DND-41 (cell line): Measurements from ENCODE around the gene RPS16.

Source experiments
- ATAC-seq: fragments of 200-7000 bp; cut with Tn5 transposase; 3 replicates; pipeline ENCODE4 v1.9.1; 2021; ENCODE audit warnings: low read depth; ENCODE audit not compliant: insufficient read depth
- DNase-seq: peaks from one replicate; pipeline ENCODE4 v3.0.0-alpha.2; 2020
- H2AFZ ChIP-seq: 2 replicates; pipeline ENCODE4 v1.6.0; 2012; ENCODE audit warnings: low read depth, low read length
- H3K27ac ChIP-seq: 2 replicates; pipeline ENCODE4 v1.5.1; 2012; ENCODE audit warnings: low read length, inconsistent platforms
- H3K27me3 ChIP-seq: fragments of 200-600 bp; sonication (generic); 2 replicates; pipeline ENCODE4 v1.6.0; 2012; ENCODE audit warnings: low read length, mild to moderate bottlenecking, inconsistent platforms; ENCODE audit not compliant: insufficient read depth, poor library complexity
- H3K36me3 ChIP-seq: 2 replicates; pipeline ENCODE4 v1.5.1; 2012; ENCODE audit warnings: low read length, inconsistent platforms; ENCODE audit not compliant: insufficient read depth
- H3K4me1 ChIP-seq: 2 replicates; pipeline ENCODE4 v1.5.1; 2012; ENCODE audit warnings: mild to moderate bottlenecking, low read length; ENCODE audit not compliant: insufficient read depth
- H3K4me2 ChIP-seq: 2 replicates; pipeline ENCODE4 v1.6.0; 2012; ENCODE audit warnings: mild to moderate bottlenecking, moderate library complexity, low read length, inconsistent platforms; ENCODE audit not compliant: insufficient read depth
- H3K4me3 ChIP-seq, 2 experiments: fragments of 200-600 bp in 1 of 2; shearing (Covaris generic) in 1 of 2; 2 replicates each; pipeline ENCODE4 v1.5.1; 2012 to 2016; ENCODE audit warnings: inconsistent platforms in 2 of 2, low read length in 2 of 2, mild to moderate bottlenecking in 2 of 2, low read depth in 1 of 2, moderate library complexity in 1 of 2
- H3K79me2 ChIP-seq: 2 replicates; pipeline ENCODE4 v1.6.0; 2012; ENCODE audit warnings: low read length, inconsistent platforms; ENCODE audit not compliant: insufficient read depth
- H3K9ac ChIP-seq: 2 replicates; pipeline ENCODE4 v1.6.0; 2012; ENCODE audit warnings: low read depth, mild to moderate bottlenecking, inconsistent platforms, low read length, moderate library complexity
- H3K9me3 ChIP-seq: 2 replicates; pipeline ENCODE4 v1.5.1; 2012; ENCODE audit warnings: low read length, moderate library complexity, mild to moderate bottlenecking, inconsistent platforms; ENCODE audit not compliant: insufficient read depth, severe bottlenecking
- H4K20me1 ChIP-seq: 2 replicates; pipeline ENCODE4 v1.6.0; 2012; ENCODE audit warnings: low read length; ENCODE audit not compliant: insufficient read depth
- CTCF ChIP-seq: IDR thresholded peaks from 2 replicates; pipeline ENCODE4 v1.5.1; 2012; ENCODE audit warnings: borderline replicate concordance, low read length, moderate library complexity, mild to moderate bottlenecking; ENCODE audit not compliant: poor library complexity, severe bottlenecking; ENCODE audit errors: extremely low read depth
- EZH2 ChIP-seq: IDR thresholded peaks from 3 replicates; pipeline ENCODE4 v1.6.1; 2012; ENCODE audit warnings: borderline replicate concordance, low read depth, mild to moderate bottlenecking, moderate library complexity, low read length, inconsistent platforms; ENCODE audit not compliant: severe bottlenecking

The RPS16 gene

GRCh38 chr19:39409208-39410016 lies 26.3 kb downstream of the RPS16 start:
- Histone ChIP-seq H3K36me3 (peaks cover 15% of the 10 kb centered on the region), H3K9me3 (no peaks in the 10 kb centered on the region), H2AFZ (peak overlapping the region; percentile 61), H3K9ac (peak overlapping the region; percentile 67), H3K4me1 (peaks cover 70% of the 10 kb centered on the region), H4K20me1 (peaks cover 20% of the 10 kb centered on the region), H3K4me3 (peak overlapping the region; percentile 16 to 57; a peak in 3 of 4 replicates), H3K27ac (peak overlapping the region; percentile 75), H3K27me3 (no peaks in the 10 kb centered on the region), H3K79me2 (peaks cover 37% of the 10 kb centered on the region), H3K4me2 (peak overlapping the region; percentile 63)
- TF ChIP-seq EZH2 (no peak), CTCF (no peak)
- peak; percentile 73 for DNase-seq
- ATAC-seq, result no peak

GRCh38 chr19:39408392-39409207 lies 27.1 kb downstream of the RPS16 start:
- Histone ChIP-seq H3K4me3 (peak overlapping the region in 1 of 2 experiments; percentile 68; a peak in 2 of 4 replicates), H3K9ac (peak overlapping the region; percentile 92), H3K9me3 (no peaks in the 10 kb centered on the region), H3K79me2 (peaks cover 29% of the 10 kb centered on the region), H3K27ac (peak overlapping the region; percentile 88), H4K20me1 (peaks cover 14% of the 10 kb centered on the region; the same call in 1 of the 2 replicates), H3K36me3 (peaks cover 12% of the 10 kb centered on the region), H3K4me1 (peaks cover 62% of the 10 kb centered on the region), H3K4me2 (peak overlapping the region; percentile 74), H3K27me3 (no peaks in the 10 kb centered on the region), H2AFZ (no peak overlapping the region)
- TF ChIP-seq EZH2 (no peak), CTCF (no peak)
- no peak for ATAC-seq
- no peak for DNase-seq

GRCh38 chr19:39407660-39408391 lies 27.9 kb downstream of the RPS16 start:
- H2AFZ ChIP-seq, result no peak overlapping the region
- peak overlapping the region; percentile 88 for H3K27ac ChIP-seq
- peaks cover 63% of the 10 kb centered on the region for H3K4me1 ChIP-seq
- peak overlapping the region; percentile 92 for H3K9ac ChIP-seq
- H3K9me3 ChIP-seq, result no peaks in the 10 kb centered on the region
- peak; percentile 73 for DNase-seq
- H3K4me3 ChIP-seq, result peak overlapping the region; percentile 68 to 77; a peak in 3 of 4 replicates
- 0 out of 3 replicates have a peak, but pooled peaks have one; percentile 5 for ATAC-seq
- no peaks in the 10 kb centered on the region for H3K27me3 ChIP-seq
- H3K79me2 ChIP-seq, result peaks cover 21% of the 10 kb centered on the region
- H3K4me2 ChIP-seq, result peak overlapping the region; percentile 74
- peaks cover 12% of the 10 kb centered on the region for H3K36me3 ChIP-seq
- H4K20me1 ChIP-seq, result peaks cover 14% of the 10 kb centered on the region; the same call in 1 of the 2 replicates
- no peak for TF ChIP-seq CTCF
- no peak for TF ChIP-seq EZH2
